NCI-H1105 (cell line): ENCODE data around the gene RNPEPL1.

Experiments
- DNase-seq: peaks from one replicate; lab custom pipeline; 2025; lab: John Stamatoyannopoulos, UW

Gene RNPEPL1

DNA sequence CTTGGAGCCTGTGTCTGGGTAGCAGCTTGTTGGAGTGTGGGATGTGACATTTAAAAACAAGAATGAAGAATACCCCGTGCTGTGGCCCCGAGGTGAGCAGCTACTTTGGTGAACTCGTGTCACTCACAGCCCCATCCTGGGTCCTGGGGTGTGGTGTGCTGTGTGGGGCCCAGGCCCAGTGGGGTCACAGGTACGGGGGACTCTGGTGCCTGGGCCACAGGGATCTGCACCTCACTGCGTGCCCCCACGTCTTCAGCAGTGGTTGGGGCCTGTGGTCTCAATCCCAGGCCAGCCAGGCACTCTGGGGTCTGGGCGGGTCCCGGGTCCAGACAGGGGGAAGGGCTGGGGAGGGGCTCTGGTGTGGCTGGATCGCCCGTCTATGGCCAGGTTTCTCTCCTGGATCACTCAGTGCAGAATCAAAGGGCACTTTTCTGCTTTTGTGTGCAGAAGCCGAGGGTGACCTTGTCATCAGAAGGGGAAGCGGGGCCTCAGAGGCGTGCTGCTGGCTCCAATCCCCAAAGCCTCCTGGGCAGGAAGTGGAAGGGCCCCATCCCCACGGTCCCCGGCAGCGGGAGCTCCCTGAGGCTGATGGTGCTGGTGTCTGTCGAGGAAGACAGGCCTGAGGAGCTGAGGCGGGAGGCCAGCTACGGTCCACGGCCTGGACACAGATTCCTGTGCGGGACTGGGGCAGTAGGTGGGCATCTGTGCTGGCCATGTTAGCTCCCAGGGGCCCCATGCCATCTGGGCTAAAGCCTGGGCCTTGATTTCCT, 58.4 kb downstream of the RNPEPL1 start:
- no peak for DNase-seq

DNA sequence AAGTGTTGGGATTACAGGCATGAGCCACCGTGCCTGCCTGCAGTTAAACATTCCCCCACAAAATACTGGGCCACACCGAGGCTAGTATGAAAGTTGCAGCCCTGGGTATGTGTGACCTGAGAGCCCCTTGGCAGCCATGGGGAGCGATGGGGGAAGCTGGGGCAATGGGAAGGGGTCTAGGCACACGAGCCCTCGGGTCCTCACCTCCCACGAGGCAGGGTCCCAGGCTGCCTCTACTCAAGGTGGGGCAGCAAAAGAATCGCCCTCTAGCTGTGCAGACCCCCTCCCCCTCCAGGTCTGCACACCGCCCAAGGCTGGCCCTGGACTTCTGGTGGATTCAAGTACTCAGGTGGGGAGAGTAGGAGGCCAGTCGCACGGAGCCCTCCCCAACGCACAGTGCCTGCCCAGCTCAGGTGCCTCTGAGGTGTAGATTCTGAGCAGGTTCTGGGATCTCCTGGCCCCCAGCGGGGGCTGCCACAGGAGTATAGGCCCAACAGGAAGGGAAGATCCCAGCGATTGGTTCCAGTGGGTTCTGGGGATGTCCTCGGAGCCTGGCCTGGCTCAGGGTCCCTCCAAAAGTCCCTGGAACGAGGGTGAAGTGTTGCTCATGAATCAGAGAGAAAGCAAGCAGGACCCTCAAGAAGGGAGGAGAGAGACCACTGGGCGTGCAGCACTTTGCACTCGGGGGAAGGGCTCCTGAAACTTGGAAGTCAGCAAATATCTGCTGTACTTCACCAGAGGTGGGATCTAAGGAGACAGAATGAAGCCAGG, 59.6 kb downstream of the RNPEPL1 start:
- DNase-seq, result no peak

DNA sequence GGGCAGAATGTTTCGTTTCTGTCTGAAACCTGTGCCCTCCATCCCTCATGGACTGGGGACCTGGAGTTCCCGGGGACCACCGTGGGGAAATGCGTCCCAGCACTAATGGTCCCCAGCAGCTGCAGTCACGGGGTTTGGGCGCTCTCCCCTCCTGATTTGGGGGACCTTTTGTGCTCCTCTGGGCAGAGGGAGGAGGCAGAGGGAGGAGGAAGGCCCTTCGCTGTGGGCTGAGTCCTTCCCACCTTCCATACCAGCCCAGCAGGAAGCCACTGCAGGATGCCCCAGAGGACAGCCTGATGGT, 60.2 kb downstream of the RNPEPL1 start:
- DNase-seq, result no peak

DNA sequence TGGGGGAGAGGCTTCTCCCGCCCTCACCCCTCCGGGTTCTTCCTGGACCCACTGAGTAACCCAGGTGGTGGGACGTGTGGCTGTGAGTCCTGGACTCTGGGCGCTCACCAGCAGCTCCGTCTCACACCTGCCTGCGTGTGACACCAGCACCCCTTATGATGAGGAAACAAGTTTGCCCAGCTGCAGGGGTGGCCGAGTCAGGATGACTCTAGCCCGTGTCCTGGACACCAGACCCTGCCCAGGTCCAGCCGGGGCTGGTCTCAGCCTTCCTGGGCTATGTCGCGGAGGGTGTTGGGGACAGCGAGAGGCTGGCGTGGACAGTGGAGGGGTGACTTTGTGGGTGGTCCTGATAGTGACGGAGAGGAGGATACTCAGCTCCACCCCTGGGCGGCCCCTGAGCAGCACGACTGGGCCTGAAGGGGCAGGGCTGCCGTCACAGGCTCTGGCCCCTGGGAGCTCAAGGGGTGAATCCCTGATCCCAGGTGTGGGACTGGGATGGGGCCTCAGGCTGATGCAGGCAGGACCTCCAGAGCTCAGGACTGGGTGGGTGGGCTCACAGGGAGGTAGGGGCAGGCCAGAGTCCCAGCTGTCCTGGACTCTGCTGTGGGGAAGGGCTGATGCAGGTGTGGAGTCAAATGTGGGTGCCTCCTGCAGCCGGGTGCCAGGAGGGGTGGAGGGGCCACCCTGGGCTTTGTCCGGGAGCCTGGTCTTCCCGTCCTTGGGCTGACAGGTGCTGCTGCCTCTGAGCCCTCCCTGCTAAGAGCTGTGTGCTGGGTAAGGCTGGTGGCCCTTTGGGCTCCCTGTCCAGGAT, 60.7 kb downstream of the RNPEPL1 start:
- no peak for DNase-seq

DNA sequence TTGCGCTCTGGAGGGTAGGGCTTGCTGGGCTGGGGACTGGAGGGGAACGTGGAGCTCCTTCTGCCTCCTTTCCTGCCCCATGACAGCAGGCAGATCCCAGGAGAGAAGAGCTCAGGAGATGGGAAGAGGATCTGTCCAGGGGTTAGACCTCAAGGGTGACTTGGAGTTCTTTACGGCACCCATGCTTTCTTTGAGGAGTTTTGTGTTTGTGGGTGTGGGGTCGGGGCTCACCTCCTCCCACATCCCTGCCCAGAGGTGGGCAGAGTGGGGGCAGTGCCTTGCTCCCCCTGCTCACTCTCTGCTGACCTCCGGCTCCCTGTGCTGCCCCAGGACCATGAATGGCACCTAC, 61.3 kb downstream of the RNPEPL1 start:
- DNase-seq, result no peak

DNA sequence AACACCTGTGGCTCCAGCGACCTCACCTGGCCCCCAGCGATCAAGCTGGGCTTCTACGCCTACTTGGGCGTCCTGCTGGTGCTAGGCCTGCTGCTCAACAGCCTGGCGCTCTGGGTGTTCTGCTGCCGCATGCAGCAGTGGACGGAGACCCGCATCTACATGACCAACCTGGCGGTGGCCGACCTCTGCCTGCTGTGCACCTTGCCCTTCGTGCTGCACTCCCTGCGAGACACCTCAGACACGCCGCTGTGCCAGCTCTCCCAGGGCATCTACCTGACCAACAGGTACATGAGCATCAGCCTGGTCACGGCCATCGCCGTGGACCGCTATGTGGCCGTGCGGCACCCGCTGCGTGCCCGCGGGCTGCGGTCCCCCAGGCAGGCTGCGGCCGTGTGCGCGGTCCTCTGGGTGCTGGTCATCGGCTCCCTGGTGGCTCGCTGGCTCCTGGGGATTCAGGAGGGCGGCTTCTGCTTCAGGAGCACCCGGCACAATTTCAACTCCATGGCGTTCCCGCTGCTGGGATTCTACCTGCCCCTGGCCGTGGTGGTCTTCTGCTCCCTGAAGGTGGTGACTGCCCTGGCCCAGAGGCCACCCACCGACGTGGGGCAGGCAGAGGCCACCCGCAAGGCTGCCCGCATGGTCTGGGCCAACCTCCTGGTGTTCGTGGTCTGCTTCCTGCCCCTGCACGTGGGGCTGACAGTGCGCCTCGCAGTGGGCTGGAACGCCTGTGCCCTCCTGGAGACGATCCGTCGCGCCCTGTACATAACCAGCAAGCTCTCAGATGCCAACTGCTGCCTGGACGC, 61.9 kb downstream of the RNPEPL1 start:
- DNase-seq, result no peak
